ENCODE results near the gene TEX261.
"Not testable (repeated sequence)": the region's sequence is repeated elsewhere in the genome, so short reads cannot be mapped to it uniquely, and the experiment has no call there.

Gene TEX261

GRCh38 chr2:70999362-70999761 is 4.7 kb upstream of the TEX261 start:
- Histone ChIP-seq H3K23ac (ENCODE audit: low read length in 2 of 2) (no peak overlapping the region), H3K36me3 (ENCODE audit: control insufficient read depth in 1 of 2, insufficient read depth in 2 of 2, low read depth in 1 of 2, low read length in 2 of 2) (no peaks in the 10 kb centered on the region), H2AK5ac (ENCODE audit: low read length, severe bottlenecking) (no peak overlapping the region), H3K79me1 (replicated peaks; ENCODE audit: low read length, poor library complexity, severe bottlenecking) (no peaks in the 10 kb centered on the region), H3K14ac (ENCODE audit: low read length in 2 of 2) (no peak overlapping the region), H3K4me3 (ENCODE audit: insufficient read depth in 1 of 2, low read depth in 1 of 2, low read length in 2 of 2) (no peak overlapping the region), H2BK120ac (ENCODE audit: low read depth, low read length) (no peak overlapping the region), H2BK5ac (ENCODE audit: low read depth, low read length, poor library complexity, severe bottlenecking) (no peak overlapping the region), H2BK15ac (ENCODE audit: low read depth, poor library complexity, severe bottlenecking) (no peak overlapping the region), H3K4me1 (ENCODE audit: control insufficient read depth, insufficient read depth, low read depth, low read length) (peaks cover 6% of the 10 kb centered on the region), H2AFZ (ENCODE audit: low read depth, low read length) (no peak overlapping the region), H4K8ac (ENCODE audit: low read length) (no peak overlapping the region), H2BK12ac (ENCODE audit: low read length in 2 of 2) (no peak overlapping the region), H3K4ac (ENCODE audit: low read depth in 1 of 2, low read length in 2 of 2) (no peak overlapping the region), H3K27me3 (ENCODE audit: control insufficient read depth in 1 of 2, insufficient read depth in 1 of 2, low read length in 2 of 2) (peaks cover 11 to 13% of the 10 kb centered on the region in 2 experiments), H3K9ac (ENCODE audit: low read length) (no peak overlapping the region), H3K18ac (ENCODE audit: low read depth in 1 of 2, low read length in 2 of 2) (no peak overlapping the region), H3K27ac (ENCODE audit: low read length, poor library complexity, severe bottlenecking) (no peak overlapping the region), H3K4me2 (ENCODE audit: low read length, poor library complexity, severe bottlenecking) (no peak overlapping the region), H3K9me3 (ENCODE audit: control insufficient read depth, low read length) (no peaks in the 10 kb centered on the region), H4K91ac (ENCODE audit: low read length) (no peak overlapping the region)
- 56% methylated on average over 2 of the region's 2 CpGs for WGBS
- DNase-seq: no peak

DNA sequence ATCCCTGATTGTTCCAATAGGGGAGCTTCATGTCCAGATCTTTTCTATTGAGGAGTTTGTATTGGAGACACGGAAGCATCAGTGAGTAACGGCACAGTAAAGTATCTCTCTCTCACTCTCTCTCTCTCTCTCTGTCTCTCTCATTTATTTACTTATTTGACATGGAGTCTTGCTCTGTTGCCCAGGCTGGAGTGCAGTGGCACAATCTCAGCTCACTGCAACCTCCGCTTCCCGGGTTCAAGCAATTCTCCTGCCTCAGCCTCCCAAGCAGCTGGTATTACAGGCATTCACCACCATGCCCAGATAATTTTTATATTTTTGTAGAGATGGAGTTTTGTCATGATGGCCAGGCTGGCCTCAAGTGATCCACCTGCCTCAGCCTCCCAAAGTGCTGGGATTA is 4.2 kb upstream of the TEX261 start:
- H3K14ac ChIP-seq (ENCODE audit: low read length in 2 of 2); H2AK5ac ChIP-seq (ENCODE audit: low read length, severe bottlenecking); H3K27ac ChIP-seq (ENCODE audit: low read length, poor library complexity, severe bottlenecking); H3K4ac ChIP-seq (ENCODE audit: low read depth in 1 of 2, low read length in 2 of 2); H3K9ac ChIP-seq (ENCODE audit: low read length); H3K36me3 ChIP-seq (ENCODE audit: control insufficient read depth in 1 of 2, insufficient read depth in 2 of 2, low read depth in 1 of 2, low read length in 2 of 2); H3K23ac ChIP-seq (ENCODE audit: low read length in 2 of 2); H3K79me1 ChIP-seq (replicated peaks; ENCODE audit: low read length, poor library complexity, severe bottlenecking); H2BK15ac ChIP-seq (ENCODE audit: low read depth, poor library complexity, severe bottlenecking); H3K4me1 ChIP-seq (ENCODE audit: control insufficient read depth, insufficient read depth, low read depth, low read length); H2BK12ac ChIP-seq (ENCODE audit: low read length in 2 of 2); H3K4me2 ChIP-seq (ENCODE audit: low read length, poor library complexity, severe bottlenecking); H3K27me3 ChIP-seq (ENCODE audit: control insufficient read depth in 1 of 2, insufficient read depth in 1 of 2, low read length in 2 of 2); H4K8ac ChIP-seq (ENCODE audit: low read length); H4K91ac ChIP-seq (ENCODE audit: low read length); DNase-seq; H2BK5ac ChIP-seq (ENCODE audit: low read depth, low read length, poor library complexity, severe bottlenecking); H2BK120ac ChIP-seq (ENCODE audit: low read depth, low read length); H3K18ac ChIP-seq (ENCODE audit: low read depth in 1 of 2, low read length in 2 of 2); H2AFZ ChIP-seq (ENCODE audit: low read depth, low read length); H3K4me3 ChIP-seq (ENCODE audit: insufficient read depth in 1 of 2, low read depth in 1 of 2, low read length in 2 of 2); H3K9me3 ChIP-seq (ENCODE audit: control insufficient read depth, low read length): not testable (repeated sequence)
- WGBS: 94% methylated on average over 2 of the region's 4 CpGs

DNA sequence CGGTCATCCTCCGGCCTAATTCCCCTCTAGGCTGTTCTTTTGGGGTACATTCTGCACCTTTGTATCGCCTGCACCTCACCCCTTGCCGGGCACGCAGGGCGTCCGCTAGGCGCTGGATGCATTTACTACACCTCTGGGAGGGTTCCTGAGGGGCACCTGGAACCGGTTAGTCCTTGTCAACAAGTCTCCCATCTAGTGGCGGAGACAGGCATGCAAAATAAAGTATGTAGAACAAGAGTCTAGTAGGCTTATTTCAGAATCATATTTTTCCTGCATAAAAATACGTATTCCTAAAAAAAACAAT is 705 bp upstream of the TEX261 start:
- Histone ChIP-seq H3K4me3 (ENCODE audit: insufficient read depth in 1 of 2, low read depth in 1 of 2, low read length in 2 of 2) (peak overlapping the region; percentile 66 to 84), H3K9ac (ENCODE audit: low read length) (peak overlapping the region; percentile 79), H2BK120ac (ENCODE audit: low read depth, low read length) (no peak overlapping the region), H2BK15ac (ENCODE audit: low read depth, poor library complexity, severe bottlenecking) (no peak overlapping the region), H3K27me3 (ENCODE audit: control insufficient read depth in 1 of 2, insufficient read depth in 1 of 2, low read length in 2 of 2) (no peaks in the 10 kb centered on the region), H4K8ac (ENCODE audit: low read length) (peak overlapping the region; percentile 52), H3K9me3 (ENCODE audit: control insufficient read depth, low read length) (no peaks in the 10 kb centered on the region), H3K4ac (ENCODE audit: low read depth in 1 of 2, low read length in 2 of 2) (no peak overlapping the region), H3K18ac (ENCODE audit: low read depth in 1 of 2, low read length in 2 of 2) (no peak overlapping the region), H3K23ac (ENCODE audit: low read length in 2 of 2) (no peak overlapping the region), H3K4me2 (ENCODE audit: low read length, poor library complexity, severe bottlenecking) (peak overlapping the region; percentile 79), H2AK5ac (ENCODE audit: low read length, severe bottlenecking) (no peak overlapping the region), H3K36me3 (ENCODE audit: control insufficient read depth in 1 of 2, insufficient read depth in 2 of 2, low read depth in 1 of 2, low read length in 2 of 2) (peaks cover 15 to 17% of the 10 kb centered on the region in 2 experiments), H3K27ac (ENCODE audit: low read length, poor library complexity, severe bottlenecking) (no peak overlapping the region), H3K14ac (ENCODE audit: low read length in 2 of 2) (no peak overlapping the region), H3K79me1 (replicated peaks; ENCODE audit: low read length, poor library complexity, severe bottlenecking) (peaks cover 24% of the 10 kb centered on the region), H2BK5ac (ENCODE audit: low read depth, low read length, poor library complexity, severe bottlenecking) (no peak overlapping the region), H2AFZ (ENCODE audit: low read depth, low read length) (peak overlapping the region; percentile 97), H4K91ac (ENCODE audit: low read length) (no peak overlapping the region), H3K4me1 (ENCODE audit: control insufficient read depth, insufficient read depth, low read depth, low read length) (peaks cover 14% of the 10 kb centered on the region), H2BK12ac (ENCODE audit: low read length in 2 of 2) (no peak overlapping the region)
- peak; percentile 51 for DNase-seq
- WGBS: 5% methylated on average over 9 of the region's 11 CpGs

- Histone ChIP-seq H3K14ac (ENCODE audit: low read length in 2 of 2) (peak overlapping the region in 1 of 2 experiments; percentile 78), H2BK120ac (ENCODE audit: low read depth, low read length) (no peak overlapping the region), H4K91ac (ENCODE audit: low read length) (no peak overlapping the region), H2AFZ (ENCODE audit: low read depth, low read length) (peak overlapping the region; percentile 55), H3K18ac (ENCODE audit: low read depth in 1 of 2, low read length in 2 of 2) (peak overlapping the region; percentile 86 to 92), H3K27ac (ENCODE audit: low read length, poor library complexity, severe bottlenecking) (no peak overlapping the region), H3K36me3 (ENCODE audit: control insufficient read depth in 1 of 2, insufficient read depth in 2 of 2, low read depth in 1 of 2, low read length in 2 of 2) (peaks cover 23 to 27% of the 10 kb centered on the region in 2 experiments), H3K27me3 (ENCODE audit: control insufficient read depth in 1 of 2, insufficient read depth in 1 of 2, low read length in 2 of 2) (no peaks in the 10 kb centered on the region), H2BK15ac (ENCODE audit: low read depth, poor library complexity, severe bottlenecking) (no peak overlapping the region), H2BK12ac (ENCODE audit: low read length in 2 of 2) (no peak overlapping the region), H4K8ac (ENCODE audit: low read length) (peak overlapping the region; percentile 75), H3K23ac (ENCODE audit: low read length in 2 of 2) (peak overlapping the region in 1 of 2 experiments; percentile 75), H3K79me1 (replicated peaks; ENCODE audit: low read length, poor library complexity, severe bottlenecking) (peaks cover 32% of the 10 kb centered on the region), H2AK5ac (ENCODE audit: low read length, severe bottlenecking) (no peak overlapping the region), H3K9ac (ENCODE audit: low read length) (peak overlapping the region; percentile 92), H3K9me3 (ENCODE audit: control insufficient read depth, low read length) (no peaks in the 10 kb centered on the region), H3K4me2 (ENCODE audit: low read length, poor library complexity, severe bottlenecking) (peak overlapping the region; percentile 90), H2BK5ac (ENCODE audit: low read depth, low read length, poor library complexity, severe bottlenecking) (no peak overlapping the region), H3K4me1 (ENCODE audit: control insufficient read depth, insufficient read depth, low read depth, low read length) (peaks cover 14% of the 10 kb centered on the region), H3K4me3 (ENCODE audit: insufficient read depth in 1 of 2, low read depth in 1 of 2, low read length in 2 of 2) (peak overlapping the region; percentile 93 to 94), H3K4ac (ENCODE audit: low read depth in 1 of 2, low read length in 2 of 2) (peak overlapping the region in 1 of 2 experiments; percentile 59)
- peak; percentile 41 for DNase-seq
- 2% methylated on average over 32 of the region's 49 CpGs for WGBS
These were observed 519 bp downstream of the TEX261 start for GRCh38 chr2:70994009-70994698.

Data from mesenchymal stem cell (in vitro differentiated cells and primary cell).